GM19397 (cell line): ENCODE measurements around the gene USP35.
"Not testable (repeated sequence)": the region's sequence is repeated elsewhere in the genome, so short reads cannot be mapped to it uniquely, and the experiment has no call there.

Source experiments
- ATAC-seq: cut with Tn5 transposase; IDR thresholded peaks from one replicate; pipeline ENCODE4 v1.9.1; 2021; ENCODE audit warnings: mild to moderate bottlenecking, moderate library complexity; ENCODE audit not compliant: unreplicated experiment

Gene USP35

DNA sequence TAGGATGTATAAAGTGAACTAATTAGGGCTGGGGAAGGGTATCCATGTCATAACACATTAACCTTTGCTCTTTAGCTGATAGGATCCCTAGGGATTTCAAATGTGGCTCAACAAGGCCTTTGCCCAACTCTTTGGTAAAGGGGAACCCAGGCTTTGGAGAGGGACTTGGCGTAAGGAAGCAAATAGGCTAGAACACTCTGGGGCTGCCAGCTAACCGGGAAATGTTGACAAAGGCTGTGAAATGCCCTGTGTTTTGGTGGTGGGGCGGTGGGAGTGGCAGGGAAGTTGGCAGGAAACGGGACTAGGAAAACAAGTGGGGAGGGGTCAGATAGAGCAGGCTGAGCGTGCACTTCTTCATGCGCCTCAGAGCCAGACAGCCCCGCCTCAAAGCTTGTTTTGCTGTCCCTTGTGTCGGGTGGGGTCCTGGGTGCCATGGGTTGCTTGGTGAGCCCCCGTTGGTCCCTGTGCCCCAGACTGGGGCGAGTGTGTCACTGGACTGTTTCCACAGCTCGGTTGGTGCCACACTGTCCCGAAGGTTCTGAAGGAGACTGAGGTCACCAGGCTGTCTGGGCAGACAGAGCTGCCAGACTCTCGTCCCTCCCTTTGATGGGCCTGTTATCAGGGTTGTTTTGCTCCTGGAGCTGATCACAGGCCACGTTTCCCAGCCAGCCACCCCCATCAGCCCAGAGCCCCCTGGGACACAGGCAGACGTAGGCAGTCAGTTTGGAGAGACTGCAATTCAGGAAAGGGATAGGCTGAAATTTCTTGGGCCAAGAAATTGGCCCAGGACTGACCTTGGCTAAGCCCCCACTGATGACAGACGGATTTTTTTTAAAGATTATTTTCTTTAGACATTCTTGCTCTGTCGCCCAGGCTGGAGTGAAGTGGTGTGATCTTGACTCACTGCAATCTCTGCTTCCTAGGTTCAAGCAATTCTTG lies 19.9 kb upstream of the USP35 start:
- no peak for ATAC-seq

DNA sequence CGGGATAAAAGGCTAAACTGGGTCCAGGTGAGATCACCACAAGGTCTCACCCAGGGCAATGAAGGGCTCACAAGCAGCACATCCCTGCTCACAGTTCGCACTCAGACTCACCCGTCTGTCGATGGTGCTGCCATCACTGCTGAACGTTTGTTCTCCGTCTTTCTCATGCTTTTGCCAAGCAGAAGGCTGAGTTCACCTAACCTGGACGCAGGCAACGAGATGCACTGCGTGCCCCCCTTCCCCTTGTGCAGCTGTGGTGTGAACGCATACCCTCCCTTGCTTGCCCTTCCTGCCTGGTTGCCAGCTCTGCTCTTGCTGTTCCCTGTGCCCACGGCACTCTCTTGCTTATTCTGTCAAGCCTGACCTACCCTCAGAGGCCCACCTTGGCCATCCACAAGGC lies 18.3 kb upstream of the USP35 start:
- ATAC-seq, result no peak

DNA sequence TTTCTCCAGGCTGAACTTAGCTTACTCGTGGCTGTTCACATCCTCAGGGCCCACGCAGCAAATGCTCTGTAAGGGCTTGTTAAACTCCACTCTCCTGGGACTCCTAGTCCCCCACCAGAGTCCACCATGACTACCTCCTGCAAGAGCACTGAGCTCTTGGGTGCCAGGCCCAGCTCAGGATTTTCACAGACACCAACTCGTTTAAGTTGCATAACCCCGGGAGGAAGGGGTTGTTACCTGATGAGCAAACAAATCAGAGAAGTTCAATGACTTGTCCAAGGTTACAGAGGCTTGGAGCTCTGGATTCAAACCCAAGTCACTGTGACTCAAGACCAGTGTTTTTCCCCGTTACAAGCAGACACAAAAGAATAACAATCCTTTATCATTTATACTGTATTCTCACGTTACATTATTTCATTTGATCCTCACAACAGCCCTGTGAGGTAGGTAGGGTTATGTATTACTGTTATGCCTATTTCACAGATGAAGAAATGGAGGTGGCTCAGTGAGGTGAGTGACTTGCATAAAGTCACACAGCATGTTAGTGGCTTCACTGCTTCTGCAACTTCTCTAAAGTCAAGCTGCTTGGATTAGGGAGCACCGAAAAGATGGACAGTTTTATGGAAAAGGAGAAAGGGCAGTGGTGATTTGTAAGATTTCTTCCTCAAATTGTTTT lies 17.7 kb upstream of the USP35 start:
- no peak for ATAC-seq

DNA sequence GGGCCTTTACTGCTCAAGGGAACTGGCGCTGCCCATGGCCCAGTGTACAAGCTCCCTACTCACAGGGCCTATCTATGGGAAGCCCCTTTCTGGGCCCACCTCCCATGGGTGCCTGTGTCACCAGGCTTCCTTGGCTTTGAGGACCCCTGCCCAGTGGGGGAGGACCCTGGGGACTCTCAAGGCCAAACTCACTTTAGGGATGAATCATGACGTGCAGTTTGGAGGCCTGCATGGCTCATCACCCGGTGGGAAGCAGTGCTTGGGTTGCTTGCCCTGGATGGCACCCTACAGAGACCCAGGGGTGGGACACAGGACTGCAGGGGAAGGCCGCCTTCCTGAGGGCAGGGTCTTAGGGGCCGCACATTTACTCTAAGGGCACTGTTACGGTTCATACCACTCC lies 16.8 kb upstream of the USP35 start:
- ATAC-seq, result no peak

DNA sequence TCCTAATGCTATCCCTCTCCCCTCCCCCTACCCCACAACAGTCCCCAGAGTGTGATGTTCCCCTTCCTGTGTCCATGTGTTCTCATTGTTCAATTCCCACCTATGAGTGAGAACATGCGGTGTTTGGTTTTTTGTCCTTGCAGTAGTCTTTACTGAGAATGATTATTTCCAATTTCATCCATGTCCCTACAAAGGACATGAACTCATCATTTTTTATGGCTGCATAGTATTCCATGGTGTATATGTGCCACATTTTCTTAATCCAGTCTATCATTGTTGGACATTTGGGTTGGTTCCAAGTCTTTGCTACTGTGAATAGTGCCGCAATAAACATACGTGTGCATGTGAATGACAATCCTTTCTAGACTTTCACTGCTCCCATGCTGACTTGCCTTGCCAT lies 12.9 kb upstream of the USP35 start:
- ATAC-seq, result not testable (repeated sequence)

DNA sequence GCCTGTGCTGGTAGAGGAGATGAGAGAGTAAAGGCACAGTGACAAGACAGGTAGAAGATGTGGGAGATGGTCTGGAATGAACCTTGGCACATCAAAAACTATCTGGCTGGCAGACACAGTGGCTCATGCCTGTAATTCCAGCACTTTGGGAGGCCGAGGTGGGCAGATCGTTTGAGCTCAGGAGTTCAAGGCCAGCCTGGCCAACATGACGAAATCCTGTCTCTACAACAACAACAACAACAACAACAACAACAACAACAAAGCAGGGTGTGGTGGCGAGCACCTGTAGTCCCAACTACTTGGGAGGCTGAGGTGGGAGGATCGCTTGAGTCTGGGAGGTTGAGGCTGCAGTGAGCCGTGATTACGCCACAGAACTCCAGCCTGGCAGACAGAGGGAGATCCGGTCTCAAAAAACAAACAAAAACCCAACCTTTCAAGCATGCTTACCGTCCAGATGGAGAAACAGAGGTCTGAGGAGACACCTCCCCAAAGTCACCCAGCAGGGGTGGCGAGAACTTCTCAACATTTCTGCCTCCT lies 12.0 kb upstream of the USP35 start:
- no peak for ATAC-seq

DNA sequence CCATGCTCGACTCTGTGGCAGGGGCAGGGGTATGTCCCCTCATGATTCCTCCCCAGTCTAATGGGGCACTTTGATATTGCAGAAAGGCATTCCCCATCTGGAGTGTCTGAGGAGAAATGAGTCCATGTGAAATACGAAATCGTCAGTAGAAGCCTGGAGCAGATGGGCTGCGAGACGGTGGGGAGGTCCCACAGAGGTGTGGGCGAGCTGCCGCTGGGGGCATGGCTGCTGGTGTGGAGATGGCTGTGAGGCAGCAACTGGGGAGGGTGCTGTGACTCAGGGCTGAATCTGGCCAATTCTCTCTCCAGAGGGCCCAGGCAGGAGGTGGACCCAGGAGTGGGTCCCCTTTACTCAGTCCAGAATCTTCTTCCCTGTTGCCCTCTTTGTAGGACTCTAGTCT lies 11.5 kb upstream of the USP35 start:
- ATAC-seq, result no peak

DNA sequence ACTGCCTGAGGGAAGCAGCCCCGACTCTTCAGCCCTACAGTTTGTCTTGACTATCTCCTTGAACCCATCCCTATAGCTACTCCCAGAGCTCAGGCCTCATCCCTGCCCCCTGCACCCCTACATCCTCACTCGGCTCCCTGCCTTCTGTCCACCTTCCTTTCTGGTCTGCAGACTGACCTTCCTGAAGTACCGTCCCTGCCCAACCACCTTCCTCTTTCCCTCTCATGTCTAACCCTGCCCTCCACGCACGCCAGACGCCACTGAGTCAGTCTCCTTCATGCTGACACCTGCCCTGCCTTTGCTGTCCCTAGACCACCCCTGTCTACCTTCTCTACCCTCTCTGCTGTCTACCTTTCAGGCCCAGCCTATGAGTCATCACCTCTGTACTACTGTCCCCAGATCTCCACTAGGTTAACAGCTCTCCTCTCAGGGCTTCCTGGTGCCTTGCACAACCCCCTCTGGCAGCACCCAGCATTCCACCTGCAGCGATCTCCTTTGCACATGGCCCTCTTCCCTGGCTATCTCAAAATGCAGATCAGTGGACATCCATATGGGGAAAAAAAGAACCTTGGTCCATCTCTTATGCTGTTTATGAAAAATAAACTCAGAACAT lies 9.2 kb upstream of the USP35 start:
- no peak for ATAC-seq

DNA sequence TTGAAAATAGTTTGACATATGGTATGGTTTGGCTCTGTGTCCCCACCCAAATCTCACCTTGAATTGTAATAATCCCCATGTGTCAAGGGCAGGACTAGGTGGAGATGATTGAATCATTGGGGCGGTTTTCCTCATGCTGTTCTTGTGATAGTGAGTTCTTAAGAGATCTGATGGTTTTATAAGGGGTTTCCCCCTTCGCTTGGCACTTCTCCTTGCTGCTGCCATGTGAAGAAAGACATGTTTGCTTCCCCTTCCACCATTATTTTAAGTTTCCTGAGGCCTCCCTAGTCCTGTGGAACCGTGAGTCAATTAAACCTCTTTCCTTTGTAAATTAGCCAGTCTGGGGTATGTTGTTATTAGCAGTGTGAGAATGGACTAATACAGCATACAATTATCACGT lies 8.0 kb upstream of the USP35 start:
- no peak for ATAC-seq

DNA sequence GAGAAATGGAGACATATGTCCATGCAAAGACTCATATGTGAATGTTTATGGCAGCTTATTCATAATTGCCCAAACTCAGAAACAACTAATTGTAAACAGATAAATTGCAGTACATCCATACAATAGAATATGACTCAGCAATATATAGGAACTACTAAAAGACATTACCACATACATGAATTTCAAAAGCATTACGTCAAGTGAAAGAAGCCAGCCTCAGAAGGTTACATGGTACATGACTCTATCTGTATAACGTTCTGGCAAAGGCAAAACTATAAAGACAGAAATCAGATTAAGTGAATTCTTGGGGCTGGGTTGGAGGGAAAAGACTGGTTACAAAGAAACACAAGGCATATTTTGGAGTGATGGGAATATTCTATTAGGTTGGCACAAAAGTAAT lies 7.5 kb upstream of the USP35 start:
- ATAC-seq, result no peak

DNA sequence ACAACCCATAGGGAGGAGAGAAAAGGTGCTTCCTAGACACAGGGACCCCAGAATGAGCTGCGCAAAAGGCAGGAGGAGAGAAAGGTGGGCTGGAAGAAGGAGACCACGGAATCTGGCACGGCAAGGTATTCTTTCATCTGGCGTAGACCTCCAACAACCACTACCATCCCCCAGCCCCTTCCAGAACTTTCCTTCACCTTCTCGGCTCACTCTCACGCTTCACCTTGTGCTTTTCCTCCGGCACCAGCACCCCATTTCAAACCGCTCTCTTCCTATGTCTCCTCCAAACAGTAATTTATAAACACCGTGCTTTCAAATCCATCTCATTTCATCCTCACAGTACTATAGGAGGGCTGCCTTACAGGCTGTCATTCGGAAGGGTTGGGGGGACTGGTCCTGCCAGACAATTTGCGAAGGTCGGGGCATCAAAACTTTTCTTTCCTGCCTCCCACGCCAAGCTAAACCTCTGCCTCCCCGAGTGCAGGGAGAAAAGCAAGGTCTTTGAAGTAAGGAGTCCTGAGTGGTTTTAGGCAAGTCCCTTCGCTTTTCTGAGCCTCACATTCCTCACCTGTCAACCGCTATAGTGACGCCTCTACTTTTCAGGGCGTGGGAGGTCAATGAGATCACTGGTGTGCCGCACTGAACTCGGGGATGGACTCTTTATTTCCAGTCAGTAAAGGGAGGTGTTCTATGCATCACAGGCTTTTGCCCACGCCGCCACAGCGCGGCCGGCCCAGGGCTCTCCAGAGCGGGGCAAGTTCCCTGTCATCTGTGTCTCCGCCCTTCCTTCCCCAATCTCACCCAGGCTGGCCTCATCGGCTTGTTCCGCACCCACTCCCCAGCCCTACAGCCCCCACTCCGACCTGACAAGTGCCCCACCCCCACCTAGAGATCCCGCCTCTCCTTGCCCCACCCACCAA lies 1.1 kb upstream of the USP35 start:
- ATAC-seq, result peak; percentile 6

DNA sequence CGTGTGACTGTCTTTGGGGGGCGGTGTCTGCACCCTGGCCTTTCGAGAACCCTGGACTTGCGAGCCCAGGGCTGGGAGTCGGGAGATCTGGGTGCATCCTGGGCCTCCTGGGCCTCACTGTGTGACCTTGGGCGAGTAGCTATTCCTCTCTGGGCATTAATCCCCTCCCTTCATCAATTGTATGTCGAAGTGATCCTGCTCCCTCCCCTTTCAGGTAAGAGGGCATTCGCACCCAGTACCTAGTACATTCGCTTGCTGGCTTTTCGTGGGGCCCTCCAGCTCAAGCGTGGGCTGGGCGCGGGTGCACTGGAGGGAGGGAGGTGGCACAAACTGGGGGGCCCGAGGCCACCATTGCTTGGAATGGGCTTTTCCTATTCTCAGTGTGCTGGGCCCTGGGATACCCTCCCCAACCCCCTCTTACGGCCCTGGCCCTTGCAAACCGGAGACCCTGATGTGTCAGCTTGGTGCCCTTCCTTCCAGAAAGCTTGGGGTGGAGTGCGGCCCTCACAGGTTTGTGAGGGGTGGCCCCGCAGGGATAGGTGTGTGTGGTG lies 530 bp downstream of the USP35 start:
- ATAC-seq, result no peak

DNA sequence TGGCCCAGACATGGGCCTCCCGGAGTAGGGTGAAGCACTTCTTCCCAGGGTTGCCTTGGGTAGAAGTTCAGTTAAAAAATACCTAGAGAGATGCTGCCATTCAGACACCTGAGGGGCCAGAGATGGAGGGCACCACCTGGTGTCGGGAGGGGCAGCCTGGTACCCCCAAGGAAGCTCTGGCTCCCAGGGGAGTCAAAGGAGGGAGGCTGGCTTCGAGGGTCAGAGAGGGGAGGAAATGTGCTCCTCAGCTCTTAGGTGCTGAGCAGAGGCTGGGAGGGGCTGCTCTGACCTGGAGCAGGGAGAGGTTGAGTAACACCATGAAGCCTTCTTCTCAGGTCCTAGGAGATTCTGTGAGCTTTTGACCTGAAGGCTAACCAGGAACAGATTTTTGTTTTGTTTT lies 1.1 kb downstream of the USP35 start:
- ATAC-seq, result no peak

DNA sequence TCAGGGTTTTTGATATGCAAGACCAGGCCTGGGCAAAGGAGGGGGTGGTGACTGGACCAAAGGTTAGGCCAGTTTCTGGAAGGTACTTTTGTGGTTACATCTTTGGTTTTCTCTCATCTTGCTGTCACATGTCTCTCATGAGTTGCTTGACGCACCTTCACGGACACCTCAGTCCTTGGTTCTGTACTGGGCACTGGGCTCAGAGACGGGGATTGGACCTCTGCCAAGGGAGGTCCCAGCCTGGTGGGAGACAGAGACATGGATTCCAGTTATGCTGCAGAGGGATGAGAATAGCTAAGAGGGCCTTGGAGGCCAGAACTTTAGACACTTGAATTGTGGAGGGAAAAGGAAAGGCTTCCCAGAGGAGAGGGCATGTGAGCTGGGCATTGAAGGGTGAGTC lies 1.7 kb downstream of the USP35 start:
- ATAC-seq, result no peak

DNA sequence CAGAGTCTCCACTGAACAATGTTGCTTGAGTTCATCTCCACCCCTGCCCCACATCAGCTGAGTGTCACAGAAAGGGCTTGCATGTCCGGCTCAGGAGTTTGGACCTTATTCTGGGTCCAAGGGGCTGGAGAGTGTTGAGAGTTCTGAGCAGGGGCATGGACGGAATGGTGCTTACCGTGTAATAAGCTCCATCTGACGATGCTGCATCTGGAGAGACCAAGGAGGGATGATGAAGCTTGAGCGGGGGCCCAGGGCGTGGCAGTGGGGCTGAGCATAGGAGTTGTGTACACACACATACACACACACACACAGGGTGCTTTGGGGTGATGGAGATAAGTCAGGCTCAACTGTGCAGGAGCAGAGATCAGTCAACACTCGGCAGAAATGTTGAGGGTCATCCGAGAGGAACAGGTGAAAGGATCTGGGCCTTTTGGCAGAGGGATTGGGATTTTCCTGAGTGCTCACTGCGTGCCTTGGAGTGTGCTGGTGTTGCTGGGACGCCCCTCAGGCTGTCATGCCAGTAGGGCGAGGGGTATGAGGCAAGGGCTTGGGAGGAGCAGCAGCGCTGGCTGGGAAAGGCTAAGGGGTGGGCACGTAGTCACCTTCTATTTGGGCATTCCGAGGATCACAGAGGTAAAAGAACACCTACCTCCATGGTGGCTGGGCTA lies 2.3 kb downstream of the USP35 start:
- ATAC-seq, result no peak

DNA sequence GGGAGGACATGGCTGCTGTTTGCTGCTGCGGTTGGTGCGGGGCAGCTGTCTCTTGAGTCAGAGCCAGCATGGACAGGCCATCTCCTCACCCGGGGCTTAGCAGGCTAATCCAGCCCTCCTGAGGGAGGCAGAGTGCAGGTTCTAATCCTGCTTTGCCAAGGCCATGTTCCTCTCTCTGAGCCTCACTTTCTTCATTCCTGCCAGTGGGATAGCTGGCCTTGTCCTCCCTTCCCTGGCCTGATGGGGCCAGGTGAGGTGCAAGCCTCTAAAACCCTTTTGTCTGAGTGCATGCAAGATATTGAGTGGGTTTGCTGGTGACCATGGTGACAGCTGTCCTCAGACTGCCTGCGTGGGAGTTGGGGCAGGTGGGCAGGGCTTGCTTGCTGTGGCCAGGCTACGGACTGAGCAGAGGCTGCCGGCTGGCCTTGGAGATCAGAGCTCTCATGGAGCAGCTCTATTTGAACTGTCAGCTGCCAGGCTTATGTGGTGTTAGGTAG lies 3.6 kb downstream of the USP35 start:
- no peak for ATAC-seq

DNA sequence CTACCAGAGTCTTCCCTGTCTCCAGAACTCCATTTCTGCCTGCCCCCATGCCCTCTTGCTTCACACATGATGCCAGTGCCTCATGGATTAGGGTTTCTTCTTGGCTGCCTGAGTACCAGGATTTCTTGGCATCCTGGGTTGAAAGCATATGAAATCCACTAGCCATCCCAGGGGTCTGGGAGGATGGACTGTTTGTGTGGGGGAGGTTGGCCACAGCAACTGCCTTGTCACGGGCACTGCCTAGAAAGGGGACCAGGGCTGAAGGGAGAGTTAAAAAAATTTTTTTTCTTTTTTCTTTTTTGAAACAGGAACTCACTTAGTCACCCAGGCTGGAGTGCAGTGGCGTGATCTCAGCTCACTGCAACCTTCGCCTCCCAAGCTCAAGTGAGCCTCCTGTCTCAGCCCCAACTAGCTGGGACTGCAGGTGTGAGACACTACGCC lies 4.2 kb downstream of the USP35 start:
- no peak for ATAC-seq

DNA sequence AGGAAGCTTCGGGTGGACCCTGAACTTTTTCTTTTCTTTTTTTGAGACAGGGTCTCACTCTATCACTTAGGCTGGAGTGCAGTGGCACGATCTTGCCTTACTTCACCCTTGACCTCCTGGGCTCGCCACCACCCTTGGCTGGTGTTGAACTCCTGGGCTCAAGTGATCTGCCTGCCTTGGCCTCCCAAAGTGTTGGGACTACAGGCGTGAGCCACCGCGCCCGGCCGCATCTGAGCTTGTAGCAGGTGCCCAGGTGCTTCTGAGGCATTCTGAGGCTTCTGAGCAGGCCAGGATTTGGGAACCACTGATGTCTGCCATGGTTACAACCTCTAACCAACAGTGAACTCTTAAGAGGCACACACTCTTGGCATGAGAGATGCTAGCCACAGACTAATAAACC lies 5.1 kb downstream of the USP35 start:
- ATAC-seq, result no peak

DNA sequence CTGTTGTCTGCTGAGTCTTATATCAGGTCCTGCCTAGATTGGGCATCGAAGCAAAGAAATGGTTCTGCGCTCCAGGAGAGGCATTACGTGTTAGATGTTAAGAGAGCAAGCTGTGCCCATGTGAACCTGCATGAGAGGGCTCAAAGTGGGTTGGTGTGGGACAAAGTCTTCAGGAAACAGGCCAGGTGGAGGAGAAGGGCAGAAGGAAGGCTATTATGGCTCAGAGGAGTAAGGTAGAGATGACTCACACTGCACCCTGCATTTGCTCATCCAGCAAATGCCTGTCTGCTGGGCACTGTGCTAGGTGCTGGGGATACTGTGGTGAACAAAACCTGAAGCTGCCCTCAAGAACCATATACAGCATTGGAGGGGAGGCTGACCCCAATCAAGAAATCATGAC lies 5.8 kb downstream of the USP35 start:
- ATAC-seq, result no peak
